Mucosa of gallbladder (tissue), 1 donor: ENCODE results near the gene MOSPD3. TPM values are rescaled to one million over a fixed set of nuclear protein-coding genes. Genes with fewer than 3 reads are reported as not detected.
"Not testable (repeated sequence)": the region's sequence is repeated elsewhere in the genome, so short reads cannot be mapped to it uniquely, and the experiment has no call there.

Experiments
- DNase-seq: peaks from one replicate; pipeline ENCODE4 v3.0.0-alpha.2; 2020; ENCODE audit warnings: low spot score
- total RNA-seq: library from RNA; stranded (reverse); gene quantifications from one replicate; pipeline ENCODE4 v1.2.1, GENCODE V29; 2021
- donor health status: DM: no; HTN: no; CAD: no.

The MOSPD3 gene
- total RNA-seq, 1 donor from 2014 or later = 34.8 TPM

DNA sequence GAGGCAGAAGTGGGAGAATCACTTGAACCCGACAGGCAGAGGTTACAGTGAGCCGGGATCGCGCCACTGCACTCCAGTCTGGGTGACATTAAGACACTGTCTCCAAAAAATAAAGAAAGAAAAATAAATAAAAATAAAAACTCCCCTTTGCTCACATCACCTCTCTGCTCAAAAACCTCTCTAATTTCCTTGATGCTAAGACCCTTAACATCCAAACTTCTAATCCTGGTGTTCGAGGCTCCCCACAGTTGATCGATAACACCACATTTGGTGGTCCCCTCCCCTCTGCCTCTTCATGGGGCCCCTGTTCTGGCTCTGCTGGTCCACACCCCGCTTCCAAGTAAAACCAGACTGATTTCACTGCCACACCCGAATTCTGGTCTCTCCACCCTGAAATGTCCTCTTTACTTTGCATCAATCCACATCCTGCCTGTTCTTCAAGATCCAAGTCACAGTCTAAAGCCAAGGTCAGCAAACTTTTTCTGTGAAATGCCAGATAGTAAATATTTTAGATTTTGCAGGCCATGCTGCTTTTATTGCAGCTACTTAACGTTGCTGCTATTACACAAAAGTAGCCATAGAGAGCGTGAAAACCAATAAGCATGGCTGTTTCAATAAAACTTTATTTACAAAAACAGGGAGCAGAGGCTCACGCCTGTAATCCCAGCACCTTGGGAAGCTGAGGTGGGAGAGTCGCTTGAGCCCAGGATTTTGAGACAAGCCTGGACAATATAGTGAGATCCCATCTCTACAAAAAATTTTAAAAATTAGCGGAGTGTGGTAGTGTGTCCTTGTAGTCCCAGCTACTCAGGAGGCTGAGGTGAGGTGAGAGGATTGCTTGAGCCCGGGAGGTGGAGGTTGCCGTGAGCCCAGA lies 11.8 kb downstream of the MOSPD3 start:
- DNase-seq = no peak

- no peak for DNase-seq
Observed at GRCh38 chr7:100626055-100626454, 13.7 kb downstream of the MOSPD3 start.

- DNase-seq = peak; percentile 86
Observed at GRCh38 chr7:100626530-100627237, 14.3 kb downstream of the MOSPD3 start.

- no peak for DNase-seq
Observed at GRCh38 chr7:100627238-100627549, 14.9 kb downstream of the MOSPD3 start.

- no peak for DNase-seq
Observed at GRCh38 chr7:100629117-100629716, 16.9 kb downstream of the MOSPD3 start.

- no peak for DNase-seq
Observed at GRCh38 chr7:100630066-100630465, 17.7 kb downstream of the MOSPD3 start.

DNA sequence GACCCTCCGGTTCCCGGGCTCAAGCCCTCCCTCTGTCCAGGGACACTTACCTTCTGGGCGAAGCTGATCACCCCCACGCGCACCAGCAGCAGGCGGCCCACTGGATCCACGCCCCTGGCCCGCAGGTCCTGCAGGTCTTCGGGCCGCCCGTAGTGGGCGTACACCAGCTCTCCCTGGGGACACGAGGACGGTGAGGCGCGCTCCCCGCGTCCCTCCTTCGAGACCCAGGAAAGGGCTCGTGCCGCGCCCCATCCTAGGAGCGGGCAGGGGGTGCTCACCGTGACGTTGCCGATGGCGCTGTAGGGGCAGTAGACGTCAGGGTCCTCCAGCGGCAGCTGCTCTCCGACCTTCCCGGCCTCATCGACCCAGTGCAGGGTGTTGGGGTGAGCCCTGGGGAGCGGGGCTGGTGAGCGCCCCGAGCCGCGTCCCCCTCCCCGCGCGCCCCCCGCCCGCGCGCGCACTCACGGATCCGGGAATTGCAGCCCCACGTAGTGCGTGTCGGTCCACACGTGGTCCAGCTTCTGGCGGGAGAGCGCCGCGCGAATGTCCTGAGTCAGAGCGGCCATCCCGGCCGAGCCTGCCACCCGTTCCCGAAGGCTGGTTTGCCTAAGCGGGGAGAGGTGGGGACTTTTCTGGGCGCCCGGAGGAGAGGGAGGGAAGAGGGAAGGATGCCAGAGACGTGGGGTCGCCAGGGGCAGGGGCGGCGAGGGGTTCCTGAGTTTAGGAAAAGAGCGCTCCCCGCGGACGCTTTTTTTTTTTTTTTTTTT lies 20.8 kb downstream of the MOSPD3 start:
- DNase-seq = peak; percentile 32

DNA sequence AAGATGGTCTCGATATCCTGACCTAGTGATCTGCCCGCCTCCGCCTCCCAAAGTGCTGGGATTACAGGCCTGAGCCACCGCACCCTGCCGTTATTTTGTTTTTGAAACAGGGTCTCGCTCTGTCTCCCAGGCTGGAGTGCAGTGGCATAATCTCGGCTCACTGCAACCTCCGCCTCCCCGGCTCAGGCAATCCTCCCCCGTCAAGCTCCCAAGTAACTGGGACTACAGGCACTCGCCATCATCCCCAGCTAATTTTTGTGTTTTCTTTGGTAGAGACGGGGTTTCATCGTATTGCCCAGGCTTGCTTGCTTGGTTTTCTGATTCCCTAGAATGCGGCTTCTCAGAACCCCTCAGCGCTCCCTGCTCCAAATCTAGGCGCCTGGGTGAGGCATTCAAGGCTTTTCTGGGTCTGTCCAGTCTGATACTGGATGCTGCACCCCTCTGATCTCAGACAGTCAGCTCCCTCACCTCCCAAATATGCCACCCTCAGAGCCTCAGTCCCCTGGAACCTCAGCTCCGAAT lies 27.7 kb downstream of the MOSPD3 start:
- no peak for DNase-seq

GRCh38 chr7:100640517-100641440 lies 28.4 kb downstream of the MOSPD3 start:
- DNase-seq = no peak

DNA sequence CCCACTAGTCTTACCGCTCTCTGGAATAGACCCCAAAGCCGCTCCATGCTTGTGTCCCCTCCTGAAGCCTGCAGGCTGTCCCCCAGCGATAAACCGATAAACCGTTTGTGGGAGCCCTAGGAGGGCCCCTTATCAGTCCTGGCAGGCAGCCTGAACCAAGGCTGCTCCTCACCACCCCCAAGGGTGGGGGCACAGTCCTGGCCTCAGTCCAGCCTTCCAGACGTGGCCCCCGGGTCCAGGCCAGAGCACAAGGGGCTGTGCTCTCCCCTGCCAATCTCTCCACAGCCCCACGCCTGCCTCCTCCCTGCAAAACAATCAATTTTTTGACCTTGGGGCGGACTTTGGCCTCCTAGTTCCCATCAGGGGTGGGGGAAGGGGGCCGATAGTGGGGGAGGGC lies 29.1 kb downstream of the MOSPD3 start, which contains the start of gene TFR2:
TSS of gene TFR2 (minus strand) at position 90 of the 397 bp plus-strand sequence. CDS start at position 47, 43 bp downstream.
- DNase-seq = peak; percentile 25

DNA sequence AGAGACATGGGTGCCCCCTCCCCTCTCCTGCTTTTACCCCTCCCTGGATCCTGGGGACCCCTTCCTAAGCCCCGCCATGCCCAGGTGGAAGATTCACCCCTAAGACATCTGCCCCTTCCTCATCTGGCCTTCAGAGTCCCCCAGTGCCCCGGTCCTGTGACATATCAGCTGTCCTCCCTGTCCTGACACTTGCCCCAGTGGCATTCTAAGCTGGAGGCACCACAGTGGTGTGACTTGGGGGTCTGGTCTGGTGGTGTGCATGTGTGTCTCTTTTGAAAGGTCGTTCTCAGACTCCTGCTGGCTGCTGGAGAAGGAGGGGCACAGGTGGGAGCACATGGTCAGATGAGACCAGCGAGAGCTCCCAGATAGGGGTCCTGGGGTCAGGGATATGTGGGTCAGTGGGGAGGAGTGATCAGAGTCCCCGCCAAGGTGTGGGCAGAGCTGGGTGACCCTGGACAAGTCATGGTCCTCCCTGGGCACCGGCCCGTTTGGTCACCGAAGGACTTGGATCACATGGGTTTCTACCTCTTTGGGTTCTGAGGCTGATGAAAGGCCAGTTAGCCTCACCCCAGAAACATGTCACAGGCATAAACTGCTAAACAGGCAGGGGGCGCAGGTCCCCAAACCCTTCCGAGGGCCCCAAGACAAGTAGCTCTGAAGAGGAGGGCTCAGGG lies 29.7 kb downstream of the MOSPD3 start:
- DNase-seq = no peak

GRCh38 chr7:100642534-100642907 lies 30.2 kb downstream of the MOSPD3 start:
- no peak for DNase-seq

DNA sequence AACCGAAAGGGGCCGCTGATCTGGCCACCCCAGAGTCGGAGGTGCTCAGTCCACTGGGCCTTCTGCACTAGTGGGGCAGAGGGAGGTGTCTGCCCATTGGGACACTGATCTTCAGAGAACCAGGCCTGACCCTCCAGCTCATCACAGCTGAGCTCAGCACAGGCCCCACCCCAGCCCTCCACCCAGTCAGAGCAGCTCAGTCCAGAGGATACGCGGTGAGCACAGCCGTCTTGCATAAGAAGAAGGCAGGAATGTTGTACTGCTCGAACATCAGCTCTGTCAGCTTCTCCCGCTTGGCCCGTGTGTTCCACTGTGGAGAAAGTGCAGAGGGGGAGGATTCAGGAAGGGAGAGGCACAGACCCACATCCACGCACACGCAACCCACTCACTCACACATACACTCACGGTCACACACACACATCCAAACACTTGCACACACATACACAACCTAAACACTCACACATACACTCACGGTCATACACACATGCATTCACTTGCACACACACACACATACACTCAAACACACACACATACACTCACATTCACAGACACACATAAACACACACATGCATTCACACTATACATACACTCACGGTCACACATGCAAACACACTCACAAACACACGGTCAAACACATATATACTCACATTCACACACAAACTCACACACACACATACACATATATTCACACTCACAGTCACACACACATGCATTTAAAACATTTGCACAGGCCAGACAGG lies 37.7 kb downstream of the MOSPD3 start:
- DNase-seq = no peak

DNA sequence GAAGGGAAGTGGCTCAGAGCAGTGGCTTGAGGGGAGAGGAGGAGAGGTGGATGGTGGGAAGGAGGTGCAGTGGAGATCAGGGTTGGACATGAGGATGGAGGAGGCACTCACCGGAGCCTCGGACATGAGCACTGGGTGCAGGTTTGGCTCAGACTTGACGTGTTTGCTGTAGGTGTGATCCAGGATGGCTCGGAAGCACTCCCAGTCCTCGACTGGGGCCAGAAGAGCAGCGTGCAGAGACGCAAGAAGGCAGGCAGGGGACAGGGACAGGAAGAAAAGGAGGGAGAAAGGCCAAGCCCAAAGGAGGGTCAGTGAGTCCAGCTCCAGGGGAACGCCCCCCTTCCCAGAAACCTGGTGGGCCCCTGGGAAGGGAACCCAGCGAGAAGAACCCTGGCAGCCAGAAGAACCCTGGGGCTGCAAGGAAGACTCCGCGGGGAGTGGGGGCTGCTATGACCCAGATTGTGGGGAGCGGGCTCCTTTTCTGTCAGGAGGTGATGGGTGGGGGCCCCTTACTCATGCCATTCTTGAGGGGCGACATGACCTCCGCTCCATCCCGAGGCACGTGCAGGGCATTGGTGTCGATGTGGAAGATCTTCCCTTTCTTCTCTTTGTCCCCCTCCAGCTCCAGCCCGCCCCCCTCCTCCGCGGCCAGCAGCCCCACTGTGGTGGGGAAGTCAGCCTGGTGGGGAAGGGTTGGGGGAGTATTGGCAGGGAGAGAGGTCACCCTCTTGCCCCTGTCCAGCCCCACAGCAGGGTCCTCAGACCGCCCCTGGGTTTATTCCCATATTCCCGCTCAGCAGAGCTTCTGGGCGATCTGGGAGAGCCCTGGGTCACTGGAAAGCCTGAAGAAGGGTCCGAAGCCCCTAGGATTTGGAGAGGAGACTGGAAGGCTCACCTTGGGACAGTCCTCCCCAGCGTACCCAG lies 42.8 kb downstream of the MOSPD3 start:
- DNase-seq = no peak

GRCh38 chr7:100655908-100656674 lies 43.8 kb downstream of the MOSPD3 start, which contains the start of gene ACTL6B:
Gene ACTL6B, minus strand, starts transcription at chr7:100656448. Its CDS starts 94 bp downstream, at chr7:100656354.
- DNase-seq = peak; percentile 59

DNA sequence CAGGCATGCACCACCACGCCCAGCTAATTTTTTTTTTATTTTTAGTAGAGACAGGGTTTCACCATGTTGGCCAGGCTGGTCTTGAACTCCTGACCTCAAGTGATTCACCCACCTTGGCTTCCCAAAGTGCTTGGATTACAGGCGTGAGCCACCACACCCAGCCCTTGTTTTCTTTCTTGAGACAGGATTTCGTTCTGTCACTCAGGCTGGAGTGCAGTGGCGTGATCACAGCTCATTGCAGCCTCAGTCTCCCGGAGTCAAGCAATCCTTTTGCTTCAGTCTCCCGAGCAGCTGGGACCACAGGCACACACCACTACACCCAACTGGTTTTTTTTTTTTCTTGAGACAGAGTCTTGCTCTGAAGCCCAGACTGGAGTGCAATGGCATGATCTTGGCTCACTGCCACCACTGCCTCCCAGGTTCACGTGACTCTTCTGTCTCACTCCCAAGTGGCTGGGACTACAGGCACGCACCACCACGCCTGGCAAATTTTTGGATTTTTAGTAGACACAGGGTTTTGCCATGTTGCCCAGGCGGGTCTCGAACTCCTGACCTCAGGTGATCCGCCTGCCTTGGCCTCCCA lies 49.9 kb downstream of the MOSPD3 start:
- DNase-seq = not testable (repeated sequence)
